C4-2B (cell line): Measurements from ENCODE around the gene HCN1.
"Not testable (repeated sequence)": the region's sequence is repeated elsewhere in the genome, so short reads cannot be mapped to it uniquely, and the experiment has no call there.

Experiments
- H3K27ac ChIP-seq: fragments of 450-650 bp; 2 replicates; pipeline ENCODE4 v1.5.1; 2017
- CTCF ChIP-seq: fragments of 450-650 bp; conservative IDR thresholded peaks from 2 replicates; pipeline ENCODE4 v1.5.1; 2017; ENCODE audit warnings: mild to moderate bottlenecking
- ZFX ChIP-seq: fragments of 450-650 bp; IDR thresholded peaks from 2 replicates; pipeline ENCODE4 v1.6.1; 2017

Gene HCN1

DNA sequence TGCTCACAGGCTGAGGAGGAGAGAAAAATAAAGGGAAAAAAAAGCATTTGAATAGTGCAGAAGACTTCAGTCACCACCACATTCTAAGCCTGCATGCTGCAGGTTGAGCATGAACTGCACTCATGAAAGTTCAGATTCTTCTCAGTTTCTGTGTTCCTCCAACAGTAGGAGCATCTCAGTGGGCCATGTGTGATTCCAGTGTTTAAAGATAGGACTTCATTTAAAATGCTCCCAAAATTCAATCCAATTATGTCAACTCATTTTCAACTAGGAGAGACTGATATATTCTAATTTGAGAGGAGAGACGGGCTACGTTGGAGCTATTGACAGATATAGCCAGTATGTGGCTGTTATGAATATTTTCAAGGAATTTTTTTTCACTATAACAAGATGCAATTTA lies 186.8 kb downstream of the HCN1 start:
- no peak overlapping the region for H3K27ac ChIP-seq
- TF ChIP-seq CTCF (no peak), ZFX (no peak)

GRCh38 chr5:45508135-45508534 lies 188.0 kb downstream of the HCN1 start:
- H3K27ac ChIP-seq = no peak overlapping the region
- TF ChIP-seq ZFX (no peak), CTCF (no peak)

GRCh38 chr5:45507178-45507577 lies 189.0 kb downstream of the HCN1 start:
- no peak overlapping the region for H3K27ac ChIP-seq
- TF ChIP-seq CTCF (no peak), ZFX (no peak)

DNA sequence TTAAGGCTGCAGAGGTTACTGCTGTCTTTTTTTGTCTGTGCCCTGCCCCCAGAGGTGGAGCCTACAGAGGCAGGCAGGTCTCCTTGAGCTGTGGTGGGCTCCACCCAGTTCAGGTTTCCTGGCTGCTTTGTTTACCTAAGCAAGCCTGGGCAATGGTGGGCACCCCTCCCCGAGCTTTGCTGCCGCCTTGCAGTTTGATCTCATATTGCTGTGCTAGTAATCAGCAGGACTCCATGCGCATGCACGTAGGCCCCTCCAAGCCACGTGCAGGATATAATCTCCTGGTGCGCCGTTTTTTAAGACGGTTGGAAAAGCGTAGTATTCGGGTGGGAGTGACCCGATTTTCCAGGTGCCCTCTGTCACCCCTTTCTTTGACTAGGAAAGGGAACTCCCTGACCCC lies 197.2 kb downstream of the HCN1 start:
- H3K27ac ChIP-seq = not testable (repeated sequence)

GRCh38 chr5:45491368-45491767 lies 204.8 kb downstream of the HCN1 start:
- TF ChIP-seq CTCF = no peak
- TF ChIP-seq ZFX = no peak
- no peak overlapping the region for H3K27ac ChIP-seq

DNA sequence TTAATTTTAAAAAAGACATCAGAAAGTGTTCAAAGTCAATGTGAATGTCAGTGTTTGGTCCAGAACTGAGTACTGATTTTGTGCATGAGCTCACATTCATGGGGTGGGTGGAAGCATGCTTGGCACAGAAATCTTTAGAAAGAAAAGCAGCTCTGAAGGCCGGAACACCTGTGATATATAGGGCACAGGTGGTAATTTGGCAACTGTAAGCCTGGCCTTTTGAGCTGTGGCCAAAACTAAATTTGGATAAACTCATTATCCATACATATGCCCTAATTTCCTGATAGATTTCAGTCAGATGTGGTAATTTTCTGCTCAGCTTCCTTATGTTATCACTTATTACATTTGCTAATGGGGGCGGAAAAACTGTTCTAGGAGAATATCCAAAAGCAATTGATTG lies 211.4 kb downstream of the HCN1 start:
- TF ChIP-seq CTCF (no peak), ZFX (no peak)
- no peak overlapping the region for H3K27ac ChIP-seq

- no peak for TF ChIP-seq ZFX
- TF ChIP-seq CTCF = no peak
- H3K27ac ChIP-seq = no peak overlapping the region
Measured at GRCh38 chr5:45454114-45454513, 242.1 kb downstream of the HCN1 start.

DNA sequence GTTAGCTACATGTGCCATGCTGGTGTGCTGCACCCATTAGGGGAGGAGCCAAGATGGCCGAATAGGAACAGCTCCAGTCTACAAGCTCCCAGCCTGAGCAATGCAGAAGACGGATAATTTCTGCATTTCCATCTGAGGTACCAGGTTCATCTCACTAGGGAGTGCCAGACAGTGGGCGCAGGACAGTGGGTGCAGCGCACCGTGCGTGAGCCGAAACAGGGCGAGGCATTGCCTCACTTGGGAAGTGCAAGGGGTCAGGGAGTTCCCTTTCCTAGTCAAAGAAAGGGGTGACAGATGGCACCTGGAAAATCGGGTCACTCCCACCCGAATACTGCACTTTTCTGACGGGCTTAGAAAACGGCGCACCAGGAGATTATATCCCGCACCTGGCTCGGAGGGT lies 251.3 kb downstream of the HCN1 start:
- not testable (repeated sequence) for H3K27ac ChIP-seq

- TF ChIP-seq CTCF = no peak
- TF ChIP-seq ZFX = no peak
Measured at GRCh38 chr5:45440466-45440865, 255.7 kb downstream of the HCN1 start.

More at GRCh38 chr5:45440466-45440865, 255.7 kb downstream of the HCN1 start:
- no peak overlapping the region for H3K27ac ChIP-seq
